Peyer's patch (tissue), 4 donors: Measurements from ENCODE around the gene EEF2KMT.

Experiments used
- POLR2A ChIP-seq, 2 donors: fragments of 450-650 bp; IDR thresholded peaks; one replicate each; pipeline ENCODE4 v1.5.1; 2017; ENCODE audit warnings: antibody characterized with exemption in 2 of 2, mild to moderate bottlenecking in 2 of 2, moderate library complexity in 2 of 2
- TF ChIP-seq, protein P1 (sequence below), 6 experiments: fragments of 450-650 bp in 4 of 6; fragments of 200-600 bp in 2 of 6; sonication (generic) in 1 of 6; IDR thresholded peaks; one replicate each; pipeline ENCODE4 v1.5.1; 2017 to 2019; ENCODE audit warnings: antibody characterized with exemption in 6 of 6, mild to moderate bottlenecking in 3 of 6, moderate library complexity in 1 of 6

DNA sequence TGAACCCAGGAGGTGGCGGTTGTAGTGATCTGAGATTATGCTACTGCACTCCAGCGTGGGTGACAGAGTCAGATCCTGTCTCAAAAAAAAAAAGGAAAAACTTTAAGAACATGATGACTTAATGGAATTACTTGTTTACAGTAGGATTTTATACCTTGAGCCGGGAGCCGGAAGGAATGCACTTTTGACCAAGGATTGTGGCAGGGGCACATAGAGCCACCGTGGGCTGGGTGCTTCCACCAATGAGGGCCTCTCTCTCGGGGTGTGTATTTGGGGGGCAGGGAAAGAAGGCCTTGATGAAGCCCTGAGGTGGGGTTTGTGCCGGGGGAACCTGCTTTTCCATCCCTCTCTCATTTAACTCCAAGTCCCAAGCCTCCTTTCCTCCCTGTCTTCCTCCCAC is 57.1 kb downstream of the EEF2KMT start:
- TF ChIP-seq, protein P1, sequence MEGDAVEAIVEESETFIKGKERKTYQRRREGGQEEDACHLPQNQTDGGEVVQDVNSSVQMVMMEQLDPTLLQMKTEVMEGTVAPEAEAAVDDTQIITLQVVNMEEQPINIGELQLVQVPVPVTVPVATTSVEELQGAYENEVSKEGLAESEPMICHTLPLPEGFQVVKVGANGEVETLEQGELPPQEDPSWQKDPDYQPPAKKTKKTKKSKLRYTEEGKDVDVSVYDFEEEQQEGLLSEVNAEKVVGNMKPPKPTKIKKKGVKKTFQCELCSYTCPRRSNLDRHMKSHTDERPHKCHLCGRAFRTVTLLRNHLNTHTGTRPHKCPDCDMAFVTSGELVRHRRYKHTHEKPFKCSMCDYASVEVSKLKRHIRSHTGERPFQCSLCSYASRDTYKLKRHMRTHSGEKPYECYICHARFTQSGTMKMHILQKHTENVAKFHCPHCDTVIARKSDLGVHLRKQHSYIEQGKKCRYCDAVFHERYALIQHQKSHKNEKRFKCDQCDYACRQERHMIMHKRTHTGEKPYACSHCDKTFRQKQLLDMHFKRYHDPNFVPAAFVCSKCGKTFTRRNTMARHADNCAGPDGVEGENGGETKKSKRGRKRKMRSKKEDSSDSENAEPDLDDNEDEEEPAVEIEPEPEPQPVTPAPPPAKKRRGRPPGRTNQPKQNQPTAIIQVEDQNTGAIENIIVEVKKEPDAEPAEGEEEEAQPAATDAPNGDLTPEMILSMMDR (IDR thresholded peaks at IDR 0.05), result no peak
- no peak for TF ChIP-seq POLR2A (IDR thresholded peaks at IDR 0.05)
